ENCODE measurements around the gene DERA. TPM values are rescaled to one million over a fixed set of nuclear protein-coding genes. Genes with fewer than 3 reads are reported as not detected.

DERA gene
- total RNA-seq, 1 experiment from 2014 or later: 46.1 TPM

DNA sequence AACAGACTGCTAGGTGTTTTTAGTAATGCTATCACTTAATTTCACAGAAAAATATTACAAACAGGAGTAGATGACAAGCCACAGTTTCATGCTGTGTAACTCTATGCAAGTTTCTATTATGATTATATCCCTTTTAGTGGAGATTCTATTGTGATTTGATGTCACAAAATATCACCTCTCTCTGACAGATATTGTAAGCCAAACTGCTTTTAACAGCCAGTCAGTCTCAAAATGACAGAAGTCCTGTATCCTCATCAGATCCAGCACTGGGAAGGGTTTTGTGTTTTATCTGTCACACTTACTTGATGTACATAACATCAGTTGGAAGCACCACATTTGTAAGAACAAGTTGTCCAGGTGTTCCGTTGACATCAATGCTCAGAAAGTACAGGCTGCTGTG is 164.8 kb downstream of the DERA start:
- no peak for DNase-seq
- Histone ChIP-seq H3K27ac (no peak overlapping the region), H3K36me3 (no peaks in the 10 kb centered on the region), H3K4me1 (no peaks in the 10 kb centered on the region), H3K4me3 (no peak overlapping the region), H3K9me3 (replicated peaks) (no peaks in the 10 kb centered on the region), H3K27me3 (no peaks in the 10 kb centered on the region)

DNA sequence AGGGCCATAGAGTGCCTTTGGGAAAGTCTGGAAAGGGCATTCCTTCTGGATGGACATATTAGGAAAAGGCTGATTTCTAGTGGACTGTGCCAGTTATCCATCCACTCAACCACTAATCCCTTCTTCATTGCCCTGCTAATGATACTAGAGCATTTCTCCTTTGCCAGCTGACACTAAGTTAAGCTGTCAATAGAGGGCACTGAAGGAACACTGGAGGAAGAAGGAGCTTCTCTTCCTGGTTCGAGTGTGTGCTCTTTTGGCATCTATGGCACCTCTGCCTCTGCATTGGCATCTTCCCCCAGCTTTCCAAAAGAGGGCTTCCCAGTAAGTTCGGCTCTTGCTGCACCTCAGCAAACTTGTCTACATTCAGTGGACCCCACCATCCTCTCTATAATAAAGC is 165.4 kb downstream of the DERA start:
- no peaks in the 10 kb centered on the region for H3K36me3 ChIP-seq
- H3K4me3 ChIP-seq: no peak overlapping the region
- H3K4me1 ChIP-seq: no peaks in the 10 kb centered on the region
- H3K27me3 ChIP-seq: no peaks in the 10 kb centered on the region
- DNase-seq: peak; percentile 8 to 62
- H3K9me3 ChIP-seq (replicated peaks): no peaks in the 10 kb centered on the region
- no peak overlapping the region for H3K27ac ChIP-seq

DNA sequence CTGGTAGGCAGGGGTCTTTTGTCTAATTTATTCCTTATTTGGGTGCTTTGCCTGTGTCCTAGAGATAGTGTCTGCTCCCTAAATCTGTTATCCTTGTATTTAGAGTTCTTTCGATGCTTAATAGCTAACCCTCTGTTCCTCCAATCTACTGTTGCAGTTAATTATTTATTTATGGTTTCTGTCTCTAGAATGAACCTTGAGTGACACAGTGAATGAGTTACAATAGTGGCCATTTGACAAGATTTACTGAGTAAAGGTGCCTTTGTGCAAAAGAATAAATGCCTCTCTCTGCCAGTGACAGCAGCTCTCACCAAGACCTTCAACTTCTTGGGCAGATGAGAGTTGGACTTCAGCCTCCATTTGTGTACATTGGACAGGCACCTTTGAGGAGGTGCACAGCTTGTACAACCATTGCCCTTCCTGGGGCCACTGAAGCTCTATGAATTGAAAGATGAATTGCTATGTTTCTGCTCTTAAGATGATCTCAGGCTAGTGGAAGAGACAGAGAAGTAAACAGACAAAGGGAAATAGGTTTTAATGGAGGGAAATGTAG is 165.9 kb downstream of the DERA start:
- no peak for DNase-seq
- Histone ChIP-seq H3K4me1 (no peaks in the 10 kb centered on the region), H3K27me3 (no peaks in the 10 kb centered on the region), H3K9me3 (replicated peaks) (no peaks in the 10 kb centered on the region), H3K36me3 (no peaks in the 10 kb centered on the region), H3K27ac (no peak overlapping the region), H3K4me3 (no peak overlapping the region)

DNA sequence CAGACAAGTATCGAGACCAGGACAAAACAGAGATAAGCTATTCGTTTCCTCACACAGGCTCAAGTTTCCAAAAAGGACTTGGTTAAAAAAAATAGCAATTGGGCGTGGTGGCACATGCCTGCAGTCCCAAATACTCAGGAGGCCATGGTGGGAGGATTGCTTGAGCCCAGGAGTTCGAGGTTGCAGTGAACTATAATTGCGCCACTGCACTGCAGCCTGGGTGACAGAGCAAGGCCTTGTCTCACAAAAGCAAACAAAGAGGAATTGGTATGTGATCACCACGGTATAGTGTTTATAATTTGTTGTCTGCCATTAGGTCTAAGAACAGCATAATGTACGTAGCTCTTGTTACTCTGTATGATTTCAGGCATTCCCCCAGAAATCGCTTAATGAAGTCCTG is 175.3 kb downstream of the DERA start:
- H3K36me3 ChIP-seq: no peaks in the 10 kb centered on the region
- H3K27ac ChIP-seq: no peak overlapping the region
- H3K4me1 ChIP-seq: 0 out of 2 replicates have a peak, but pooled peaks cover 2% of the 10 kb centered on the region
- no peak overlapping the region for H3K4me3 ChIP-seq
- no peaks in the 10 kb centered on the region for H3K27me3 ChIP-seq
- no peak for DNase-seq
- H3K9me3 ChIP-seq (replicated peaks): no peaks in the 10 kb centered on the region

DNA sequence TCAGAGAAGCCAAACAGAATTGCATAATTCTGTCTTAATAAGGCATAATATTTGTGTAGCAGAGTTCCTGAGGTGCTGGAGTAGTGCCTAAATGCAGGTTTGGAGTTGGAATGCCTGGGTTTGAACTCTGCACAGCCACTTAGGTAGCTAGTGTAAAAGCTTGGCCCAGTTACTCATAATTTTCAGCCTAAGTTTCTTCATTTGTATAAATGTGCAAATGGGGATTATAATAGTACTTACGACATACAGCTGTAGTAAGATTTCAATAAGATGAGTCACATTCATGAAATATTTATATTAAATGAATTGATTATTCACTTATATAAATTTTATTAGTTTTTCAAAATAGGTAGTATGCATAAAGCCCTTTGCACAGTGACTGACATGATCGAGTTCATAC is 175.8 kb downstream of the DERA start:
- H3K9me3 ChIP-seq (replicated peaks): no peaks in the 10 kb centered on the region
- no peak overlapping the region for H3K27ac ChIP-seq
- DNase-seq: no peak
- H3K27me3 ChIP-seq: no peaks in the 10 kb centered on the region
- no peaks in the 10 kb centered on the region for H3K36me3 ChIP-seq
- H3K4me3 ChIP-seq: no peak overlapping the region
- H3K4me1 ChIP-seq: 0 out of 2 replicates have a peak, but pooled peaks cover 2% of the 10 kb centered on the region

Other genes starting within 250 kb of the DERA start
- gene EPS8, start 121.9 kb upstream of the DERA start, total RNA-seq (2014; rRNA removed; shearing (Covaris generic)): 23.3 and 27.1 TPM in 2 replicates
- 171 and 173 TPM in 2 replicates for gene STRAP, start 28.9 kb upstream of the DERA start, total RNA-seq (2014; rRNA removed; shearing (Covaris generic))

All from SJCRH30 (cell line).